ENCODE data around the gene ZDHHC12.
A peak's percentile ranks its signal among the peaks of the same experiment; 100 is the strongest.

Gene ZDHHC12

GRCh38 chr9:128731691-128732090 is 7.8 kb upstream of the ZDHHC12 start:
- DNase-seq (ENCODE audit: low read depth, low spot score): no peak
- no peak overlapping the region for H3K27ac ChIP-seq

DNA sequence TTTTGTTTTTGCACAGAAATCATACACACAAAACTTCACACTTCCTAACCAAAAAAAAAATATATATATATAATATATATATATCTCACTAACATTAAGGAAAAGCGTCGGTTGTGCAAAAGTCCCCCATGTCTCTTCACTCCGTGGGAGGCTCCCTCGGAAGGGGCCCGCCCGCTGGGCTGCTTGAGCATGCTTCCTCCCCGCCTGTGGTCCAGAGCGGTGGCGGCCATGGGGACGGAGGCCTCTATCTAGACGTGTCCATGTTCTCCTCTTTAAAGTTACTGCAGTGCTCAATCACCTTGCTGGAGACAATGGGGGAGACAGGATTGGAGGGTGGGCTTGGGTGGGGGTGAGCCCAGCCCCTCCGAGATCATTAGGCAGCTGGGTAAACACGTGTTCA is 7.2 kb upstream of the ZDHHC12 start:
- no peak overlapping the region for H3K27ac ChIP-seq
- DNase-seq (ENCODE audit: low read depth, low spot score): no peak

DNA sequence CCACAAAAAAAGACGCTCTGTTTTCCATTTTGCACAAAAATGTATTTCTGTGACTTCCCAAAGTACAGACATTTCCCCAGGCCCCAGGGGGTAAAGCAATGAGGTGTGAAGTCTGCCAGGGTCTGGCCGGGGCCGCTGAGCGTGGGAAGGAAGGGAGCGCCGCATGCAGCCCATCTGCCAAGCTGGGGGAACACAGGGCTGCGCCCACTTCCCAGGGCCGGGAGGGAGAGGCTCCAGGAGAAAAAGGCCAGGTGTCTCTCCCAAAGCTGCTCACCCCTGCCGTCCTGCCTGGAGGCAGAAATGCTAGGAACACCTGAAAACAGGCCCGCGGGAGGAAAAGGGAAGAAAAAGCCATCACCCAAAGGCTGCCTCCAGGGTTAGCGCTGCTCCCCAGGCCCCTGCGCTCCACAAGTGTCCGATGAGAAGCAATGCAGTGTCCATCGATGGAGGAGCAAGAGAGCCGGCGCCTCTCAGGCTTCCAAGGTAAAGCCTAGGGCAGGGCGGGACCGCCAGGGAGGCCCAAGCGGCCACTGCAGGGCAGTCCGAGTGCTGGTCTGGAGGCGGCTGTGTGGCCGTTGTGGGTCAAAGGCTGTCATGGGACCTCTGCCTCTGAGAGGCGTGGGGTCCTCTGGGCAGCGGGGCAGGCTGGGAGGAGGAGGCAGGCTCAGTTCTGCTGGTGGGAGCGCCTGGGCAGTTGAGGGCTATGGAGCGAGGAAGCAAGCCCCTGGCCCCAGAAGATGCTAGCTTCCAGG is 6.0 kb upstream of the ZDHHC12 start:
- H3K27ac ChIP-seq: no peak overlapping the region
- DNase-seq (ENCODE audit: low read depth, low spot score): no peak

DNA sequence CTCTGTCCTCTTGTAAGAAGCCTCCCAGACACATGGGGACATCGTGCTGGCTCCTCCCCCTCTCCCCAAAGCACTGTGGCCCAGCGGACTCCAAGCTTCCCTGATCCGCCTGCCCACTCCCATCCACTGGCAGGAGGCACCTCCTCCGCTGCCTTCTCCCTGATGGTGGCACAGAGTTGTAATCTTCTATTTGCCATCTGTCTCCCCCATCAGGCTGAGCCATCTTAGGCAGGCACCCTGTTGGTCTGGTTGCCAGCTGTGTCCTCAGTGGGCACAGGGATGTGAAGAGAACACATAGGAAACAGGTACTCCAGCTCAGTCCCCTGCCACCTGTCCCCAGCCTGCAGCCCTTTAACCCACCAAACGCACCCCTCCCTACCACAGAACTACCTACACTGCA is 5.4 kb upstream of the ZDHHC12 start:
- DNase-seq (ENCODE audit: low read depth, low spot score): no peak
- H3K27ac ChIP-seq: no peak overlapping the region

DNA sequence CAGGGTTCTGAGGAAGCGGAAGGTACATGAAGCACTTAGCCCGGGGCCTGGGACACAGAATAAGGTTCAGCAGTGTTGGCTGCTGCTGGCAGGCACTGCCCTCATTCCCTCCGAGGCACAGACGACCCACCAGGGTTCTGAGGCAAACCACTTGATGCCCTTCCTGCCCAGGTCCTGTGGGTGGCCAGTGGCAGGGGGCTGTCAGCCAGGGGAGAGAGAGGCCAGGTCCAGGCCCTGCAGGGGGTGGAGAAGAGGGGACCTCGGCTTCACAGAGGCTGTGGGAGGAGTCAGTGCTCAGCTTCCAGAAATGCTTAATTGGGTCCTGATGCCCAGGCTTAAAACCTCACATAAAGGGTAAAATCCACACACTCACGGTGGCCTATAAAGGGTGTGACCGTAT is 4.4 kb upstream of the ZDHHC12 start:
- no peak for DNase-seq (ENCODE audit: low read depth, low spot score)
- H3K27ac ChIP-seq: no peak overlapping the region

DNA sequence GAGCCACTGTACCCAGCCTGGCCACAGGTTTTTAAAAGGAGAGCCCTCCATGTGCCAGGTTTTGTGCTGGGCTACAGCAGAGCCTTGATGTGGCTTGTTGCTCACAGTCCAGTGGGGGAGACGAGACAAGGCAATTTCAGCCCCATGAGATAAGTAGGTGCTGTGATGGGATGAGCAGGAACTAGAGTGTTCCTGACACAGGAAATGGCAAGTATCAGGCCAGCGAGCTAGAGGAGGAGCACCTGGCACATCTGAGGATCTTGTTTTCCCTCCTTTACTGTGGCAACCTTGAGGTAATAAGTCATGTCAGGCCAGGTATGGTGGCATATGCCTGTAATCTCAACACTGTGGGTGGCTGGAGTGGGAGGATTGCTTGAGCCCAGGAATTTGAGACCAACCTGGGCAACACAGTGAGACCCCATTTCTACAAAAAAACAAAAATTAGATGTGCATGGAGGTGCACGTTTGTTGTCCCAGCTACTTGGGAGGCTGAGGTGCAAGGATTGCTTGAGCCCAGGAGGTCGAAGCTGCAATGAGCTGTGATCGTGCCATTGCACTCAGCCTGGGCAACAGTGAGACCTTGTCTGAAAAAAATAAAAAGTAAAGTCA is 3.8 kb upstream of the ZDHHC12 start:
- DNase-seq (ENCODE audit: low read depth, low spot score): no peak
- no peak overlapping the region for H3K27ac ChIP-seq

GRCh38 chr9:128724744-128725211 is 851 bp upstream of the ZDHHC12 start:
- H3K27ac ChIP-seq: no peak overlapping the region
- peak; percentile 31 for DNase-seq (ENCODE audit: low read depth, low spot score)

DNA sequence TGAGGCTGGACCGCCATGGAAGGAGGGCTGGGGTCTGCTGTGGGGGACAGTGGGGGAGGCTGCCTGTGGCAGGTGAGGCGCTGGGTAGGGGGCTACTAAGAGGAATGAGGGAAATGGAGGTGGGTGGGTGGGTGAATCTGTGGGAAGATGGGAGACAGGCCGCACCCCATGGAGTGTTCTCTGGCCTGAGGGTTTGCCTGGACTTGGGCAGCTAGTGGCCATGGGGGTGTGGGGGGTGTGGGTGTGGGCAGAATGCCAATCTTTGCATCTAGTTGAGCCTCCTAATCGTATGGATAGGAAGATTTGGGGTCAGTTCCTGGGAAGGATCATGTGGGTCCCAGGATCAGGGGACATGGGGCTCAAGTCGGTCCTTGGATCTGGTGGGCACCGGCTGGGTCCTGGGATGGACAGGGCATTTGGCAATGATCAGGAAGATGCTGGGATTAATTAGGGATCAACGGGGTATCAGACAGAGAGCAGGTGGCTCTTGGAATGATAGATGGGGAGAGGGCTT is 518 bp downstream of the ZDHHC12 start:
- DNase-seq (ENCODE audit: low read depth, low spot score): no peak
- peak overlapping the region; percentile 13 for H3K27ac ChIP-seq

DNA sequence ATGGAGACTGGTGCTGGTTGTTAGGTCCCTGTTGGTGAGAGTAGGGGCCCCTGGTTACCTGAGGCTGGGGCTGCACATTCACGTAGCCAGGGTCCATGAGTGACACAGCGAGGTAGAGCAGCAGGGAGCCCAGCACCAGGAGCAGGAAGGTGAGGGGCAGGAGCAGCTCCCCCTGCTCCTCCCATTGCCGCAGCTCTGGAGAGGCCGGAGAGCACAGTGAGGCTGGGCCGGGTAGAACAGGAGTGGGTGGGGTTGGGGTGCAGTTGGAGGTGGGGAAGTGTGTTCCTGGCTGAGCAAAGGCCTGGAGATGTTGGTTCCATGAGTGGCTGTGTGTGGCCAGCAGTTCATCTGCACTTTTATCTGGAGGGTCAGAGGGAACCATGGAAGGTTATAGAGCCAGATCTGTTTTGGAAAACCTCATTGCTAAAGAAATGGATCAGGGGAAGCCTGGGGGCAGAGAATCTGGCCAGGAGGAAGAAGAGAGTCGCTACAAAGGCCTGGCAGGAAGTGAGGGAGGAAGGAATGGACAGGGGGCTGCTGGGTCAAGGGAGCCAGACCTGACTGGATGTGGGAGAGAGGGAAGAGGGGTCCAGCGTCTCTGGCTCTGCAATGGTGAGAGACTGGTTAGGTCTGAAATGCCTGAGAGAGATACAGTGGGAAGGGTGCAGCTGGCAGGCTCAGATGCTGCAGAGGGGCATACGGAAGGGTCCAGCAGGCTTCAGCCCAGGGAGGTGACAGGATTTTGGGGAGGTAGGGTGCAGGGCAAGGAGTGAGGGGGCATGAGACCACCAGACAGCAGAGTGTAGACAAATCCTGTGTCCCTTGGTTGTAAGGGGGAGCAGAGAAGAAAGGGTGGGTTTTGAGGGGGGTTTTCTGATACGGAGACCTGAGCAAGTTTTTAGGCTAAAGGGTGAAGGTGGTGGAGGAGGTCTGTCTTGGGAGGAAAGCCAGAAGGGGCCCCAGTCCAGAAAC is 1.3 kb downstream of the ZDHHC12 start:
- DNase-seq (ENCODE audit: low read depth, low spot score): no peak
- no peak overlapping the region for H3K27ac ChIP-seq

DNA sequence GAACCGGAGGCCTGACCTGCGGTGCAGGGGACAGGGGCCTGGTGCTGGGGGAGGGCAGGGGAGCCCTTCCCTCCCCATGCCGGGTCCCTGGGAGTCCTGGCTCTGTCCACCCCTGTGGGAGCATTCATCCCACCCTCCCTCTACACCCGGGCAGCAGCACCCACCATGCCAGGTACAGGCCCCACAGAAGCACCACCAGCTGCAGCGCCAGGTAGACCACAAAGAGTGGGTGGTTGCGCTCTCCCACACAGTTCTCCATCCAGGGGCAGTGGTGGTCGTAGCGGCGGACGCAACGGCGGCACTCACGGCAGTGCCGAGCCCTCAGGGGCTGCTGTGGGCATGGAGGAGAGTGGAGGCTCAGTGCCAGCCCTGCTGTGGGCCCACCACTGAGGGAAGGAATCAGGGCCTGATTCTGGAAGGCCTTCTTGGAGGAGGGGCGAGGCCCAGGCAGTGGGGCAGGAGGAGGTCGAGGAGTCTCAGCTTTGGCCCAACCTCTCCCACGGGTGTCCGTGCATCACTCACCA is 2.4 kb downstream of the ZDHHC12 start:
- no peak for DNase-seq (ENCODE audit: low read depth, low spot score)
- H3K27ac ChIP-seq: no peak overlapping the region

DNA sequence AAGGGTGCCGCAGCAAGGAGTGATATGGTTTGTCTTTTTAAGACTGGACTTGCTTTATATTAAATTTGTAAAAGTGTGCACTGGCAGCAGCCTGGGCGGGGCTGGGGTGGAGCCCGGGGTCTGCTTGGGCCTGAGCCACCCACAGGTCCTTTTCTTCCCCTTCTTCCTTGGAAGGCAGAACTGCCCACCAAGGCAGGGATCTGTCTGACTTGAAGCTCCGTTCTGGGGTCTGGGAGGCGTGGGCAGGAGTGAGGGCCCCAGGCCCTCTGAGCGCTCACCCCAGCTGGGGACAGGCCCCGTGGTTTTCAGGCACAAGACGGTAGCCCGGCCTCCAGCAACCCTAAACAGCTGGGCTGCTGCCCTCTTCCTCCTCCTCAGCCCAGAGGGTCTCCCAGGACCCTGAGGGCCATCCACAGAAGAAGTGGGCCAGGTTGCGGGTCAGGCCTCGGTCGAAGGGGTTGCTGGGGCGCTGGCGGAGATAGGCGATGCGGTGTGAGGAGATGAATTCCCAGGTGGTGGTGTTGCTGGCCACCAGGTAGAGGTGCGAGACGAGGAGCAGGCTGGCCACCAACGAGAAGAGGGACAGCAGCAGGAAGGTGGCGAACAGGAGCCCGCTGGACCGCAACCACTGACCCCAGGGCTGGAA is 3.0 kb downstream of the ZDHHC12 start:
- DNase-seq (ENCODE audit: low read depth, low spot score): no peak
- no peak overlapping the region for H3K27ac ChIP-seq

DNA sequence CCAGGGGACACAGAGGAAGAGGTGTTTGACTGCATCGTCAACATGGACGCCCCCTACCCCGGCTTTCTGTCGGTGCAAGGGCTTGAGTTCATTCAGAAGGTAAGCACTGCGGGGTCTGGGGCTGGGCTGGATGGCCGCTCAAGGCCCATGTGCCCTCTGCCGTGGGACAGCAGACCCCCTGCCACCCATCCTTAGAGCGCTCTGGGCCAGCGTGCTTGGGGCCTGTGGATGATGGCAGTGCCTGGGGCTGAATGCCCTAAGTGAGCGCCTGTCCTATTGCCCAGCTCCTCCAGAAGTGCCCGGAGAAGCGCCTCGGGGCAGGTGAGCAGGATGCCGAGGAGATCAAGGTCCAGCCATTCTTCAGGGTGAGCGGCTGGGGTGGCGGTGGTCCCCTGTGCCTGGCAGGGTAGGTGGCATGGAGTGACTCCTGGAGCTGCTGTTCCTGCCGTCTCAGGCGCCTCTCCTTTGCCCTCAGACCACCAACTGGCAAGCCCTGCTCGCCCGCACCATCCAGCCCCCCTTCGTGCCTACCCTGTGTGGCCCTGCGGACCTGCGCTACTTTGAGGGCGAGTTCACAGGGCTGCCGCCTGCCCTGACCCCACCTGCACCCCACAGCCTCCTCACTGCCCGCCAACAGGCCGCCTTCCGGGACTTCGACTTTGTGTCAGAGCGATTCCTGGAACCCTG is 3.9 kb downstream of the ZDHHC12 start:
- no peak for DNase-seq (ENCODE audit: low read depth, low spot score)
- no peak overlapping the region for H3K27ac ChIP-seq

- DNase-seq (ENCODE audit: low read depth, low spot score): no peak
- no peak overlapping the region for H3K27ac ChIP-seq
Observed at GRCh38 chr9:128718475-128718874, 5.5 kb downstream of the ZDHHC12 start.

GRCh38 chr9:128718047-128718446 is 5.9 kb downstream of the ZDHHC12 start:
- H3K27ac ChIP-seq: no peak overlapping the region
- DNase-seq (ENCODE audit: low read depth, low spot score): no peak

DNA sequence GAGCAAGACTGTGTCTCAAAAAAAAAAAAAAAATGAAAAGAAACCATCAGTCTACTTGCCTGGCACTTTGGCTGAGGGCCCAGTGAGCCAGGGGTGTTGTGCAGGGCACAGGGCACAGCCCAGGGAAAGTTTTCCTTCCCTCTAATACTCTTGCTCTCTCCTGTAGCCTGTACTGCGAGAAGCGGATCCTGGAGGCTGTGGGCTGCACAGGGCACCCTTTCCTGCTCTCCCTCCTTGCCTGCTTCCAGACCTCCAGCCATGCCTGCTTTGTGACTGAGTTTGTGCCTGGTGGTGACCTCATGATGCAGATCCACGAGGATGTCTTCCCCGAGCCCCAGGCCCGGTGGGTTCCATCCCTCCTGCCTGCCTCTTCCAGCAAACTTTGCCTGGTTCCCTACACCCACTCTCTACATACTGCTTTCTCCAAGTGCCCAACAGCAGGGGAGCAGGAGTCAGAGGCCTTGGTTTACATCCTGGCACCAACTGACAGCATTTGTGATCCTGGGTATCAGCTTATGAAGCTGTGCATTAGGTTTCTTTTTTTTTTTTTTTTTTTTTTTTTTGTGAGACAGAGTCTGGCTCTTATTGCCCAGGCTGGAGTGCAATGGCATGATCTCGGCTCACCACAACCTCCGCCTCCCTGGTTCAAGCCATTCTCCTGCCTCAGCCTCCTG is 7.2 kb downstream of the ZDHHC12 start:
- H3K27ac ChIP-seq: no peak overlapping the region
- DNase-seq (ENCODE audit: low read depth, low spot score): no peak

DNA sequence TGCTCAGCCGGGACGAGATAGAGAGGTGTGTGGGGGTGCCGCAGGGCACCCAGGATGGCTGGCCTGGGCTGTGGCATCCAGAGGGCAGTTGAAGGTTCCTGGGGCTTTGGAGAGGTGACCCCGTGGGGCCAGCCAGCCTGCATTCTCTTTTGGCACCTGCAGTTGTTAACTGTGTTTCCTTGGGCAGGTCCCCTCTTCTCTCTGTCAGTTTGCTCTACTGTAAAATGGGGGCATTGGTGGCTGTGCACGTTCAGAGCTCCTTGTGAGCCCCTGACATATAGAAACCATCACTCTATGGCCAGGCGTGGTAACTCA is 8.5 kb downstream of the ZDHHC12 start:
- no peak for DNase-seq (ENCODE audit: low read depth, low spot score)
- no peak overlapping the region for H3K27ac ChIP-seq

GRCh38 chr9:128714586-128715435 is 9.1 kb downstream of the ZDHHC12 start:
- no peak overlapping the region for H3K27ac ChIP-seq
- no peak for DNase-seq (ENCODE audit: low read depth, low spot score)

- DNase-seq (ENCODE audit: low read depth, low spot score): no peak
- H3K27ac ChIP-seq: no peak overlapping the region
Observed at GRCh38 chr9:128713941-128714573, 9.9 kb downstream of the ZDHHC12 start.

Data from epithelial cell of prostate (primary cell).